IMR-90 (cell line): ENCODE results near the gene ACBD5. TPM values are rescaled to one million over a fixed set of nuclear protein-coding genes. Genes with fewer than 3 reads are reported as not detected.

Source experiments
- ATAC-seq: fragments of 200-7000 bp; cut with Tn5 transposase; 2 replicates; pipeline ENCODE4 v1.9.1; 2020; ENCODE audit warnings: low read depth, mild to moderate bottlenecking, moderate library complexity
- BruUV-seq: library from RNA; stranded (reverse); fragments of 400-500 nt; replicated peaks from 2 replicates; lab custom pipeline; 2021; lab: Mats Ljungman, UMichigan
- CTCF ChIA-PET: fragments of 300-600 bp; formaldehyde crosslinking; extraction: SDS; loops from one replicate; lab custom pipeline; 2021; ENCODE audit warnings: antibody characterized with exemption; lab: Yijun Ruan, JAX
- POLR2A ChIA-PET: fragments of 300-600 bp; sonication (Branson Sonifier 250); formaldehyde crosslinking; loops from one replicate; lab custom pipeline; 2022; ENCODE audit warnings: antibody characterized with exemption; ENCODE audit not compliant: unreplicated experiment; lab: Charles Lee
- DNase-seq: peaks from one replicate; pipeline ENCODE4 v3.0.0; 2013
- H2AFZ ChIP-seq: replicated peaks from 2 replicates; pipeline ENCODE3; 2013; ENCODE audit warnings: low read length, mild to moderate bottlenecking; ENCODE audit not compliant: poor library complexity
- H2AK5ac ChIP-seq: 2 replicates; pipeline ENCODE4 v1.6.1; 2013; ENCODE audit warnings: low read depth, low read length, inconsistent platforms
- H2AK9ac ChIP-seq: replicated peaks from 2 replicates; pipeline ENCODE3; 2013; ENCODE audit warnings: mild to moderate bottlenecking, low read depth, low read length, moderate library complexity; ENCODE audit not compliant: poor library complexity
- H2BK120ac ChIP-seq: 2 replicates; pipeline ENCODE4 v1.6.1; 2013; ENCODE audit warnings: low read depth, low read length, inconsistent platforms
- H2BK15ac ChIP-seq: 3 replicates; pipeline ENCODE4 v1.6.1; 2013; ENCODE audit warnings: low read depth, low read length, inconsistent platforms
- H2BK20ac ChIP-seq: 2 replicates; pipeline ENCODE4 v1.6.1; 2013; ENCODE audit warnings: low read depth, mild to moderate bottlenecking, inconsistent platforms, low read length, moderate library complexity
- H2BK5ac ChIP-seq: 2 replicates; pipeline ENCODE4 v1.6.1; 2013; ENCODE audit warnings: mild to moderate bottlenecking, low read depth, low read length, inconsistent platforms; ENCODE audit not compliant: poor library complexity, severe bottlenecking
- H3K14ac ChIP-seq: replicated peaks from 2 replicates; pipeline ENCODE4 v1.6.1; 2013; ENCODE audit warnings: low read depth, low read length, inconsistent platforms
- H3K18ac ChIP-seq: 2 replicates; pipeline ENCODE4 v1.6.1; 2013; ENCODE audit warnings: low read depth, low read length, control low read depth
- H3K23ac ChIP-seq: 2 replicates; pipeline ENCODE4 v1.6.1; 2013; ENCODE audit warnings: low read depth, low read length, inconsistent platforms
- H3K27ac ChIP-seq: 2 replicates; pipeline ENCODE4 v1.5.1; 2013; ENCODE audit warnings: mild to moderate bottlenecking, control low read depth, low read length; ENCODE audit not compliant: insufficient read depth
- H3K27me3 ChIP-seq: 2 replicates; pipeline ENCODE4 v1.6.1; 2013; ENCODE audit warnings: low read length; ENCODE audit not compliant: control insufficient read depth, insufficient read depth
- H3K36me3 ChIP-seq: 2 replicates; pipeline ENCODE4 v1.6.1; 2013; ENCODE audit warnings: low read length, mixed read lengths; ENCODE audit not compliant: control insufficient read depth, insufficient read depth
- H3K4ac ChIP-seq: 2 replicates; pipeline ENCODE4 v1.6.1; 2013; ENCODE audit warnings: low read depth, low read length, inconsistent platforms
- H3K4me1 ChIP-seq: 2 replicates; pipeline ENCODE4 v1.6.1; 2013; ENCODE audit warnings: low read length, mixed read lengths; ENCODE audit not compliant: control insufficient read depth, insufficient read depth
- H3K4me2 ChIP-seq: 2 replicates; pipeline ENCODE4 v1.6.1; 2013; ENCODE audit warnings: low read depth, mild to moderate bottlenecking, control low read depth, low read length, moderate library complexity
- H3K4me3 ChIP-seq: 2 replicates; pipeline ENCODE4 v1.5.1; 2013; ENCODE audit warnings: low read depth, mild to moderate bottlenecking, control low read depth, low read length, moderate library complexity; ENCODE audit not compliant: insufficient read depth
- H3K56ac ChIP-seq: 2 replicates; pipeline ENCODE4 v1.6.1; 2013; ENCODE audit warnings: low read length, inconsistent platforms; ENCODE audit not compliant: insufficient read depth; ENCODE audit errors: extremely low read depth
- H3K79me1 ChIP-seq, 2 experiments: 2 replicates each; pipeline ENCODE4 v1.6.1; 2013; ENCODE audit warnings: low read length in 2 of 2, inconsistent platforms in 1 of 2, low read depth in 1 of 2
- H3K9ac ChIP-seq: 2 replicates; pipeline ENCODE4 v1.6.1; 2013; ENCODE audit warnings: low read depth, low read length, control low read depth
- H3K9me1 ChIP-seq: 2 replicates; pipeline ENCODE4 v1.6.1; 2013; ENCODE audit warnings: low read length, inconsistent platforms; ENCODE audit not compliant: insufficient read depth
- H3K9me3 ChIP-seq: 2 replicates; pipeline ENCODE4 v1.6.1; 2013; ENCODE audit warnings: low read length; ENCODE audit not compliant: control insufficient read depth, insufficient read depth
- H4K20me1 ChIP-seq: 2 replicates; pipeline ENCODE4 v1.6.1; 2013; ENCODE audit warnings: low read length, inconsistent platforms; ENCODE audit not compliant: insufficient read depth
- H4K5ac ChIP-seq: 2 replicates; pipeline ENCODE4 v1.6.1; 2013; ENCODE audit warnings: mild to moderate bottlenecking, low read depth, low read length, control low read depth
- H4K8ac ChIP-seq, 2 experiments: 2 replicates each; pipeline ENCODE4 v1.6.1; 2013; ENCODE audit warnings: low read depth in 2 of 2, low read length in 2 of 2, control low read depth in 1 of 2, inconsistent platforms in 1 of 2
- H4K91ac ChIP-seq: 2 replicates; pipeline ENCODE4 v1.6.1; 2013; ENCODE audit warnings: low read depth, low read length, inconsistent platforms; ENCODE audit not compliant: insufficient read depth
- CTCF ChIP-seq: conservative IDR thresholded peaks from 2 replicates; pipeline ENCODE4 v1.5.1; 2012; ENCODE audit warnings: mild to moderate bottlenecking, low read depth, low read length, improper control_type of control experiment
- ELK1 ChIP-seq: fragments of 150-350 bp; IDR thresholded peaks from 2 replicates; pipeline ENCODE4 v1.6.1; 2016; ENCODE audit warnings: low read depth, mild to moderate bottlenecking, low read length, moderate library complexity, borderline replicate concordance
- FOS ChIP-seq: fragments of 150-350 bp; IDR thresholded peaks from 2 replicates; pipeline ENCODE4 v1.6.1; 2016; ENCODE audit warnings: low read depth, low read length
- MAFK ChIP-seq: IDR thresholded peaks from 2 replicates; pipeline ENCODE4 v1.6.1; 2012; ENCODE audit warnings: low read depth, low read length, improper control_type of control experiment
- MAZ ChIP-seq: IDR thresholded peaks from 2 replicates; pipeline ENCODE4 v1.6.1; 2012; ENCODE audit warnings: low read depth, mild to moderate bottlenecking, low read length, improper control_type of control experiment, moderate library complexity, borderline replicate concordance
- NFE2L2 ChIP-seq: fragments of 150-350 bp; IDR thresholded peaks from 2 replicates; pipeline ENCODE4 v1.6.1; 2016; ENCODE audit warnings: low read depth, mild to moderate bottlenecking, low read length
- RAD21 ChIP-seq: IDR thresholded peaks from 2 replicates; pipeline ENCODE4 v1.6.1; 2012; ENCODE audit warnings: low read length, improper control_type of control experiment
- RCOR1 ChIP-seq: IDR thresholded peaks from 2 replicates; pipeline ENCODE4 v1.6.1; 2012; ENCODE audit warnings: mild to moderate bottlenecking, low read length, improper control_type of control experiment; ENCODE audit not compliant: insufficient replicate concordance
- RFX5 ChIP-seq: IDR thresholded peaks from 2 replicates; pipeline ENCODE4 v1.8.0; 2012; ENCODE audit warnings: low read depth, mild to moderate bottlenecking, low read length, moderate library complexity
- SMC3 ChIP-seq: fragments of 150-350 bp; IDR thresholded peaks from 2 replicates; pipeline ENCODE4 v1.6.1; 2016; ENCODE audit warnings: low read depth, mild to moderate bottlenecking, antibody characterized with exemption, low read length, moderate library complexity
- WGBS, 2 experiments: methylation state at CpG; one replicate each; pipeline versions ENCODE4 v1.1.5 to v1.1.7; 2013; ENCODE audit warnings: missing lambda C conversion rate in 2 of 2; ENCODE audit not compliant: insufficient read length in 1 of 2; ENCODE audit errors: extremely low coverage in 2 of 2; 5-methylcytosine and 5-hydroxymethylcytosine counted together
- dilution Hi-C: fragments of 300-500 bp; cut with HindIII; formaldehyde crosslinking; loops from one replicate; pipeline ENCODE4 v1.14.3; 2018; ENCODE audit warnings: low sequenced_read_pairs; ENCODE audit not compliant: unreplicated experiment
- in situ Hi-C: fragments of 300-500 bp; cut with MboI; formaldehyde crosslinking; loops from 3 replicates; pipeline ENCODE4 v1.14.3; 2019; ENCODE audit warnings: low sequenced_read_pairs, inconsistent platforms, mixed read lengths
- intact Hi-C: fragments of 100-400 bp; cut with micrococcal nuclease; formaldehyde crosslinking; loops from 2 replicates; pipeline ENCODE4 v1.10.0; 2022
- polyA plus RNA-seq, 3 experiments: library from polyadenylated mRNA; depleted of rRNA; stranded (reverse); fragments of >200 nt; gene quantifications; 2 replicates each; pipeline ENCODE4 v1.2.3, GENCODE V29; 2012; ENCODE audit warnings: low replicate concordance in 1 of 3
- total RNA-seq: library from RNA; depleted of rRNA; stranded (reverse); fragments of >200 nt; gene quantifications from 2 replicates; pipeline ENCODE4 v1.2.3, GENCODE V29; 2012

The ACBD5 gene
- total and polyA plus RNA-seq, 2 of the 4 experiments (the other 2 are of a cell fraction), result 7.7 to 11.7 TPM

GRCh38 chr10:27223964-27224363 lies 16.6 kb downstream of the ACBD5 start:
- Histone ChIP-seq H4K5ac (no peak overlapping the region), H2BK15ac (no peak overlapping the region), H2AFZ (no peak overlapping the region), H3K9me1 (no peaks in the 10 kb centered on the region), H3K56ac (no peak overlapping the region), H3K4ac (no peak overlapping the region), H3K27me3 (no peaks in the 10 kb centered on the region), H4K91ac (no peak overlapping the region), H3K79me1 (no peaks in the 10 kb centered on the region), H3K36me3 (peaks cover 11% of the 10 kb centered on the region), H3K27ac (no peak overlapping the region), H2BK20ac (no peak overlapping the region), H3K18ac (no peak overlapping the region), H3K9me3 (no peaks in the 10 kb centered on the region), H2AK5ac (no peak overlapping the region), H3K4me3 (no peak overlapping the region), H4K8ac (no peak overlapping the region), H3K4me2 (no peak overlapping the region), H2BK5ac (no peak overlapping the region), H3K14ac (no peak overlapping the region), H2BK120ac (no peak overlapping the region), H3K23ac (no peak overlapping the region), H3K9ac (no peak overlapping the region), H4K20me1 (no peaks in the 10 kb centered on the region), H3K4me1 (no peaks in the 10 kb centered on the region), H2AK9ac (no peak overlapping the region)
- in situ Hi-C loops, result no loop called here
- intact Hi-C loops, result no loop called here
- BruUV-seq, result no TSS peak
- POLR2A ChIA-PET, result no interaction called here
- no peak for ATAC-seq
- CTCF ChIA-PET, result interaction anchor here (0.6 to 1.2 kb wide), 10 partner anchors 8 to 182 kb away, joined by 3 to 10 read pairs (median 4); partner anchors contain the start of gene ACBD5
- TF ChIP-seq MAZ (no peak), FOS (no peak), SMC3 (peak; percentile 28), ELK1 (no peak), RAD21 (peak; percentile 31), NFE2L2 (no peak), RCOR1 (no peak), CTCF (peak; percentile 48), MAFK (no peak), RFX5 (no peak)
- dilution Hi-C loops, result no loop called here
- DNase-seq, result peak; percentile 26
- no CpG with 5 or more reads among the region's 5 CpGs for WGBS, 2 experiments
